HEK293T (cell line): ENCODE measurements around the gene CHTOP.

Experiments used
- ARNT ChIP-seq: fragments of 450-650 bp; IDR thresholded peaks from 2 replicates; pipeline ENCODE4 v1.6.1; 2017; ENCODE audit warnings: mild to moderate bottlenecking
- BHLHE40 ChIP-seq: fragments of 450-650 bp; IDR thresholded peaks from 2 replicates; pipeline ENCODE4 v1.6.1; 2016; ENCODE audit warnings: mild to moderate bottlenecking, moderate library complexity, borderline replicate concordance
- ELF4 ChIP-seq: fragments of 450-650 bp; IDR thresholded peaks from 2 replicates; pipeline ENCODE4 v1.6.1; 2017; ENCODE audit warnings: antibody characterized with exemption
- FOXA1 ChIP-seq: fragments of 450-650 bp; IDR thresholded peaks from 2 replicates; pipeline ENCODE4 v1.6.1; 2016; ENCODE audit warnings: mild to moderate bottlenecking
- FOXK2 ChIP-seq: fragments of 450-650 bp; IDR thresholded peaks from 2 replicates; pipeline ENCODE4 v1.6.1; 2016; ENCODE audit warnings: mild to moderate bottlenecking
- L3MBTL2 ChIP-seq: fragments of 450-650 bp; conservative IDR thresholded peaks from 2 replicates; pipeline ENCODE4 v1.6.1; 2016; ENCODE audit warnings: mild to moderate bottlenecking
- SP1 ChIP-seq: fragments of 450-650 bp; IDR thresholded peaks from 2 replicates; pipeline ENCODE4 v1.6.1; 2017
- SUZ12 ChIP-seq: fragments of 450-650 bp; IDR thresholded peaks from 2 replicates; pipeline ENCODE4 v1.6.1; 2016; ENCODE audit warnings: mild to moderate bottlenecking
- ZNF384 ChIP-seq: fragments of 450-650 bp; IDR thresholded peaks from 2 replicates; pipeline ENCODE4 v1.6.1; 2016
- TF ChIP-seq, protein P1 (sequence below): fragments of 450-650 bp; IDR thresholded peaks from 2 replicates; pipeline ENCODE4 v1.6.1; 2016

DNA sequence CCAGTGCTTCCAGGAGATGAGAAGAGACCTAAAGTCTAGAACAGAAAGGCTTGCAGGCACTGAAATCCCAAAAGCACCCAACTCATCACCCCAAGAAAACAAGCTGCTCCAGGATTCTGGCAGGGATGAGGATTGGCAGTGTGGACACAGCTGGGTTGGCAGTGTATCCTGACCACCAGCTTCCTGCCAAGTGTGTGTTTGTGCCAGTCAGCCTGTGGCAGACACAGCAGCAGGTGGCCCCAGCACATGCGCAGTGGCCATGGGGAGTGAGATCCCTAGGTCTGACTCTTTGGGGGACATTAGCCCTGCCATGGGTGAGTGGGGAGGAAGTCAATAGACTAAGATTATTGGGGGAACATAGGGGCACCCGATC lies 16.0 kb downstream of the CHTOP start:
- TF ChIP-seq ZNF384 (no peak), FOXK2 (no peak), BHLHE40 (no peak), ELF4 (no peak), SUZ12 (no peak), ARNT (no peak), FOXA1 (no peak), SP1 (no peak), L3MBTL2 (no peak)
- TF ChIP-seq, protein P1, sequence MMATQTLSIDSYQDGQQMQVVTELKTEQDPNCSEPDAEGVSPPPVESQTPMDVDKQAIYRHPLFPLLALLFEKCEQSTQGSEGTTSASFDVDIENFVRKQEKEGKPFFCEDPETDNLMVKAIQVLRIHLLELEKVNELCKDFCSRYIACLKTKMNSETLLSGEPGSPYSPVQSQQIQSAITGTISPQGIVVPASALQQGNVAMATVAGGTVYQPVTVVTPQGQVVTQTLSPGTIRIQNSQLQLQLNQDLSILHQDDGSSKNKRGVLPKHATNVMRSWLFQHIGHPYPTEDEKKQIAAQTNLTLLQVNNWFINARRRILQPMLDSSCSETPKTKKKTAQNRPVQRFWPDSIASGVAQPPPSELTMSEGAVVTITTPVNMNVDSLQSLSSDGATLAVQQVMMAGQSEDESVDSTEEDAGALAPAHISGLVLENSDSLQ: no peak
